NCI-H226 (cell line): ENCODE results near the gene ADARB2.

Experiments
- DNase-seq: peaks from one replicate; pipeline ENCODE4 v3.0.0-alpha.2; 2015

Gene ADARB2

GRCh38 chr10:1579671-1580070 is 157.7 kb downstream of the ADARB2 start:
- DNase-seq: no peak

DNA sequence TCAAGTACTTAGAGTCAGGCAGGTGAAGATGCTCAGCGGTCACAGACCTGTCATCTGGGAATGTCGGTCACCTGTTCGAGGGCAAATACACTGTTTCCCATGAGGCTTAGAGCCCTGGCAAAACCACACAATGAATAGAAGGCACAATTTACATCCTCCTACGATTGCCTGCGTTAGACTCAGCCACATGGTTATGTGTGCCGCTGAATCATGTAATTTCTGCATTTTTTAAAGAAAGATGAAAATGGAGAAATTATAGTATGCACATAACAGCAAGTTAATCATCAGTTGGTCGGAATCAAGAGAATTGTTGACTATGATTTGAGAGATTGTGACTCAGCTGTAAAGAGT is 158.2 kb downstream of the ADARB2 start:
- no peak for DNase-seq

- no peak for DNase-seq
These were observed 158.8 kb downstream of the ADARB2 start for GRCh38 chr10:1578392-1579140.

GRCh38 chr10:1577945-1578344 is 159.4 kb downstream of the ADARB2 start:
- no peak for DNase-seq

DNA sequence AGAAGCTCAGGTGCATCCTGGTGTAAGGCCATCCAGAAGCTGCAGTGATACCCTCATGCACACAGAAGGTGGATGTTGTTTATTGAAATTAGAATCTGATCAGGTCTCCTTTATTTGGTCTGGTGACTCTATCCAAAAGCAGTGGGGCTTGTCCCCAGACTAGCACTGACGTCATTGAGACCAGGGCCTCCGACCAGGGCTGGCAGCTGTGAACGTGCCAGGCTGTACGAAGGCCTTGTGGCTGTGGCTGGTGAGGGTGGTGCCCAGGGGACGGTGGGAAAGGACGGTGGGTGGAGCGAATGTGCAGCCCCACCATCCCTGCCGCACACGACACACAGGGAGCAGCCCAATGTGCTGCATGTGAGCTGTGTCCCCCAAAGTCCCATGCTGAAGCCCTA is 160.0 kb downstream of the ADARB2 start:
- no peak for DNase-seq

DNA sequence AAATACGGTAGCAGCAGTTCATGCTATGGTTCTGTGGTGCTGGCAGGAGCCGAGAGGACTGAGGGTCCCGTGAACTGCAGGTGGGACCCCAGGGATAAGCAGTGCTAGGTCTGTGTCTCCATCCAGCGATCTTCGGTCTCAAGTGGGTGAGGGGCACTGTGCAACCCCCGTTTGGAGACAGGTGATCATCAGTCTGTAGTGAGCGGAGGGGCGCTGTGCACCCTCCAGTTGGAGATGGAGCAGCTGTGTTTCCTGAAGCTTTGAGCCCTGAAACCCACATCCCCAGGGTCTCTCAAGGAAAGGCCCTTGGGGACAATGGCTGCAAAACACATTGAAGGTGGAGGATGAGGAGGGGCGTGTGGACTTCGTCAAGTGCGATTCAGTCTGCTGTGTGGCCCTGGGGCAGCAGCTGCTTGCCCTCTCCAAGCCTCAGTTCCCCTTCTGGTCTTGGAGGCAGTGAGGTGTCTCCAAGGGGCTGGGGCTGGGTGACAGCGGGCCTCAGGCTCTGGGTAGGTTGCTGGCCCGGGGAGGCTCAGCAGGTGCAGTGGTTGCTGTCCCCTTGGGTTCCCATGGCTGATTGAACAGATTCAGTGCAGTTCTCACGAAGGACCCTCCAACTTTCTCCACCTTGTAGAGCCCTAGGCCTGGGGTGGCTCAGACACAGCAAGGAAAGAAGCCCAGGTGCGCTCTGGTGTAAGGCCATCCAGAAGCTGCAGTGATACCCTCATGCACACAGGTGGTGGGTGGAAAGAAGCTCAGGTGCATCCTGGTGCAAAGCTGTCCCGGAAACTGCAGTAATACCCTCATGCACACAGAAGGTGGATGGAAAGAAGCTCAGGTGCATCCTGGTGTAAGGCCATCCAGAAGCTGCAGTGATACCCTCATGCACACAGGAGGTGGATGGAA is 160.6 kb downstream of the ADARB2 start:
- no peak for DNase-seq

DNA sequence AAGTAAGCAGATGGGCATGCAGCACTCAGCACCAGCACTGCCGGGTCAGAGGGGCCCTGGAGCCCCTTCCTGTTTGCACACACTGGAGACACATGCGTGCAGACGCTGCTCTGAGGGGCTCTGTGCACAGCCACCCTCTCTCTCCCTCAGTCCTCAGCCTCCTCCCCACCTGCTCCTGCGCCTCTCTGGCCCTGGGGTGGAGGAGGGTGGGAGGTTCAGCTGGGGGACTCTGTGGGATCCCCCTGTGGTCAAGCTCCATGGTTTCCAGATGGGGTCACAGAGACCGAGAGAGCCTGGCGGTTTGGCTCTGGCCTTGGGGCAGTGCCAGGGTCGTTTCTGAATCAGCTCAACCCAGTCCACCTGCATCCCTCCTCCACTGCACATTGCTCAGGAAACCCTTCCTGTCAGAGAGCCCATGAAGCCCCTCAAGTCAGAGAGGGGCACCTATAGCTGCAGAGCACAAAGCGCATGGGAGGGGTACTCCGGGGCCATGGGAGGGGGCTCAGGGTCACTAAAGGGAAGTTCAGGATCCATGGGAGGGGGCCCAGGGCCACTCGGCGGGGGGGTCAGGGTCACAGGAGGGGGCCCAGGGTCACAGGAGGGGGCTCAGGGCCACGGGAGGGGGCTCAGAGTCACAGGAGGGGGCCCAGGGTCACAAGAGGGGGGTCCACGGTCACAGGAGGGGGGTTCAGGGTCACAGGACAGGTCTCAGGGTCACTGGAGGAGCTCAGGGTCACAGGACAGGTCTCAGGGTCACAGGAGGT is 161.7 kb downstream of the ADARB2 start:
- no peak for DNase-seq

GRCh38 chr10:1574719-1575118 is 162.6 kb downstream of the ADARB2 start:
- DNase-seq: no peak

- DNase-seq: no peak
These were observed 163.3 kb downstream of the ADARB2 start for GRCh38 chr10:1573981-1574380.

GRCh38 chr10:1573334-1573969 is 163.9 kb downstream of the ADARB2 start:
- no peak for DNase-seq

DNA sequence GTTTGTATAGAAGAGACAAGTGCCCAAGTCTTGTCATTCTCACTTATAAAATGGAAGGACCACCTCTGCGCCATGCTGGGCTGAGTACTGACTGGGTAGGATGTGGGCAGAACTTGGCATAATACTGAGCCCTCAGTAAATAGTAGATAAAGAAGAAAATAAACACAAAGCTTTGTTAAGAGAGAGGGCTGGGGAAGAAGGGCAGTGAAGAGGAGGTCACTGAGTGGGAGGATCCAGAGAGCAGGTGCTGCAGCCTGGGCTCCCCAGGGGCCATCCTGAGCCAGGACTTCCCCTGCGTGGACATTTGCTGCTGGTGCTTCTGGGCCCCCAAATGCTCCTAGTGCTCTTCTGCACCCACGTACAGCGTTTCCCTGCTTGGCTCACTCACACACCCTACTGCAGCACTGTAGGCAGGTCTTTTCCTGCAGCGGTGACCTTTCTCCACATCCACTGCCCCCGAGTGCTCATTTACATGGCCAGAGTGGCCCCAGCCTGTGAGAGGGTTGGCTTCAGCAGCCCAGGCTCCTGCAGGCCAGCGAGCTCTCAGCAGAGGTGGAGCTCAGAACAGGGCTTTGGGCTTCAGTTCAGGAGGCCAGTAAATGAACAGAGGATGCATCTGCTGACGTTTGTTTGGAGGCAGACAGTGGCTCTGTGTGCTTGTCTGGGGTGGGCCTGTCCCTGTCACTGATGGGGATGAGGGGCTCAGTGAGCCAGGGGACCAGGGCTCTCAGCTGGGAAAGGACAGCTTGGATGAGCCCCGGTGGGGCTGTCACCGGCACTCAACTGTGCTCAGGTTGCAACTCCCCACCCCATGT is 164.6 kb downstream of the ADARB2 start:
- no peak for DNase-seq

- DNase-seq: no peak
These were observed 165.6 kb downstream of the ADARB2 start for GRCh38 chr10:1571587-1572237.

DNA sequence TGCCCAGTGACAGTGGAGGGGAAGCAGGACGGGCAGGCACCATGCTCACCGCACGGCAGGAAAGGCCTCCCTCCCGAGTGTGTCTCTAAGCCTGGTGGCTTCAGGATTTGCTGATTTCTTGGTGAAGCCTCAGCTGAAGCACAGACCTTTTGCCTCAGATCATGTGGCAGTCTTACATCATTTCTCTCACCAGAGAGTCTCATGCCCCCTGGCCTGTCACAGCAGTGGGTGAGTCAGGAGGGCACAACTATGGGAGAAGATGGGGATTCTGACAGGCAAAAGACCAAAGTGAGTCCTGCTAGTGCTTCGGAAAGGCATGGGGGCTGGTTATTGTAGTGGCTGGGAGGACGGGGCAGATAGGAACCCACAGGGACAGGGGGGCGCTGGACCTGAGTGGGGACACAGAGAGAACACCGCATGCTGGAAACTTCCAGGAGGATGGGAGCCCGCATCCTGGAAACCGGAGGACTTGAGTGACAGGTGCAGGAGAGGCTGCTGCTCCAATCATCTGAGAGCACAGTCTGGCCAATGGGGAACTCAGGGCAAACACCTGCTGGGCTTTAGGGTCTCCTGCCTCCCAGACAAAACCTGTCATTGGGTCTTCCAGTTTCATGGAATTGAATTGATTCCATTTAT is 166.8 kb downstream of the ADARB2 start:
- DNase-seq: no peak

GRCh38 chr10:1569208-1569607 is 168.1 kb downstream of the ADARB2 start:
- no peak for DNase-seq

DNA sequence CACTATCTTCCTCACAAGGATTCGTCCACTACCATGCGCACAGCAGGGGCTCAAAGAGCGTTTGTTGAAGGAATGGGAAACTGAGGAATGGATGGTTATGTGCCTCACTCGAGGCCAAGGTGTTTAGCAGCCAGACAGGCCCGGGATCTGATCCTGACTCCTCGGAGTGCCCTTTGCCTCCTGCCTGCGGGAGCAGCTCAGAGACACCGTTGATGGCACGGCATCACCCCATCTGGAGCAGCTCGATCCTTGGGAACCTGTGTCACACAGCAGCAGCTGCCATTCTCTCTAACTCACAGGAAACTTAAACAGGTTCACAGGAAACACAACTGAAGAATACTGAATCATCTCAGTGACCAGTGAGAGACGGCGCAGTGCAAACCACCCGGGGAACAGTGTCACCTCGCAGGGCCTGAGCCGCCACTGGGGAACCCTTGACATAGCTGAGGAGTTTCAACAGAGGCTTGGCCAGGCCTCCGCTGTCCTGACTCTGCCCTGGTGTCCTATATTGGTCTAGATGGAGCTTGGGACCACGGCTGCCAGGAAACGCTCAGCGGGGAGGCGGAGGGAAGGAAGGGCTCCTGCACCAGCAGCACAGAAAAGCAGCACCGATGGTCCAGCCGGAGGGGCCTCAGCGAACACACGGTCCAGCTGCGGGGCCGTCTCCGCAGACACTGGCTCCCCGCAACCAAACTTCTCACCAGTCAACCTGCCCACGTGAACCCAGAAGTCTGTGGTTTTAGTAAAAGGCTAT is 169.4 kb downstream of the ADARB2 start:
- DNase-seq: no peak

- no peak for DNase-seq
These were observed 170.2 kb downstream of the ADARB2 start for GRCh38 chr10:1567152-1567551.

GRCh38 chr10:1564791-1565190 is 172.5 kb downstream of the ADARB2 start:
- DNase-seq: no peak

GRCh38 chr10:1563028-1563427 is 174.3 kb downstream of the ADARB2 start:
- no peak for DNase-seq

GRCh38 chr10:1561731-1562337 is 175.5 kb downstream of the ADARB2 start:
- no peak for DNase-seq
